Stimulated activated CD8-positive, alpha-beta memory T cell treated with anti-CD3 and anti-CD28 coated beads, Interleukin-15, amount 100 ng/mL, for 1 hour (primary cell): ENCODE data around the gene TMEM53.
A peak's percentile ranks its signal among the peaks of the same experiment; 100 is the strongest.
"Not testable (repeated sequence)": the region's sequence is repeated elsewhere in the genome, so short reads cannot be mapped to it uniquely, and the experiment has no call there.

ENCODE experiments used
- DNase-seq: peaks from one replicate; pipeline ENCODE4 v3.0.0-alpha.2; 2020; ENCODE audit warnings: low read depth

Gene TMEM53

GRCh38 chr1:44674113-44675000 lies at the start of gene TMEM53, which contains the start of gene ARMH1:
TSS of gene TMEM53 (minus strand) at chr1:44674481. CDS start at chr1:44674391, 90 bp downstream.
TSS of gene ARMH1 (plus strand) at chr1:44674714. CDS start at chr1:44689698, 14,984 bp downstream.
- peak; percentile 92 for DNase-seq

GRCh38 chr1:44723496-44724295 lies 49.4 kb upstream of the TMEM53 start:
- DNase-seq: no peak

GRCh38 chr1:44723064-44723463 lies 48.8 kb upstream of the TMEM53 start:
- DNase-seq: no peak

- DNase-seq: peak; percentile 34
Measured at GRCh38 chr1:44721485-44722361, 47.4 kb upstream of the TMEM53 start.

- DNase-seq: no peak
Measured at GRCh38 chr1:44720281-44720680, 46.0 kb upstream of the TMEM53 start.

GRCh38 chr1:44719318-44719717 lies 45.0 kb upstream of the TMEM53 start:
- DNase-seq: no peak

GRCh38 chr1:44718091-44718490 lies 43.8 kb upstream of the TMEM53 start:
- DNase-seq: no peak

- no peak for DNase-seq
Measured at GRCh38 chr1:44717653-44718052, 43.4 kb upstream of the TMEM53 start.

GRCh38 chr1:44717156-44717555 lies 42.9 kb upstream of the TMEM53 start:
- no peak for DNase-seq

GRCh38 chr1:44714944-44715571 lies 40.8 kb upstream of the TMEM53 start:
- peak; percentile 38 for DNase-seq

GRCh38 chr1:44714532-44714931 lies 40.3 kb upstream of the TMEM53 start:
- no peak for DNase-seq

GRCh38 chr1:44713321-44713781 lies 39.1 kb upstream of the TMEM53 start:
- DNase-seq: no peak

GRCh38 chr1:44707959-44708831 lies 33.9 kb upstream of the TMEM53 start:
- no peak for DNase-seq

- no peak for DNase-seq
Measured at GRCh38 chr1:44707112-44707881, 33.0 kb upstream of the TMEM53 start.

GRCh38 chr1:44705938-44706337 lies 31.7 kb upstream of the TMEM53 start:
- no peak for DNase-seq

- DNase-seq: no peak
Measured at GRCh38 chr1:44705470-44705869, 31.2 kb upstream of the TMEM53 start.

GRCh38 chr1:44701141-44701573 lies 26.9 kb upstream of the TMEM53 start:
- DNase-seq: no peak

GRCh38 chr1:44700573-44700972 lies 26.3 kb upstream of the TMEM53 start:
- no peak for DNase-seq

- not testable (repeated sequence) for DNase-seq
Measured at GRCh38 chr1:44699375-44699774, 25.1 kb upstream of the TMEM53 start.
